GM18505 (cell line): Measurements from ENCODE around the gene TGM1.
A peak's percentile ranks its signal among the peaks of the same experiment; 100 is the strongest.
"Not testable (repeated sequence)": the region's sequence is repeated elsewhere in the genome, so short reads cannot be mapped to it uniquely, and the experiment has no call there.

Experiments used
- ATAC-seq: cut with Tn5 transposase; IDR thresholded peaks from one replicate; pipeline ENCODE4 v1.9.1; 2021; ENCODE audit not compliant: unreplicated experiment
- POLR2A ChIP-seq: IDR thresholded peaks from 4 replicates; pipeline ENCODE4 v1.6.1; 2011; ENCODE audit warnings: borderline replicate concordance; ENCODE audit not compliant: insufficient read depth, insufficient read length; ENCODE audit errors: extremely low read depth

TGM1 gene

GRCh38 chr14:24236689-24237462 is 26.1 kb downstream of the TGM1 start:
- no peak for TF ChIP-seq POLR2A
- ATAC-seq: no peak

DNA sequence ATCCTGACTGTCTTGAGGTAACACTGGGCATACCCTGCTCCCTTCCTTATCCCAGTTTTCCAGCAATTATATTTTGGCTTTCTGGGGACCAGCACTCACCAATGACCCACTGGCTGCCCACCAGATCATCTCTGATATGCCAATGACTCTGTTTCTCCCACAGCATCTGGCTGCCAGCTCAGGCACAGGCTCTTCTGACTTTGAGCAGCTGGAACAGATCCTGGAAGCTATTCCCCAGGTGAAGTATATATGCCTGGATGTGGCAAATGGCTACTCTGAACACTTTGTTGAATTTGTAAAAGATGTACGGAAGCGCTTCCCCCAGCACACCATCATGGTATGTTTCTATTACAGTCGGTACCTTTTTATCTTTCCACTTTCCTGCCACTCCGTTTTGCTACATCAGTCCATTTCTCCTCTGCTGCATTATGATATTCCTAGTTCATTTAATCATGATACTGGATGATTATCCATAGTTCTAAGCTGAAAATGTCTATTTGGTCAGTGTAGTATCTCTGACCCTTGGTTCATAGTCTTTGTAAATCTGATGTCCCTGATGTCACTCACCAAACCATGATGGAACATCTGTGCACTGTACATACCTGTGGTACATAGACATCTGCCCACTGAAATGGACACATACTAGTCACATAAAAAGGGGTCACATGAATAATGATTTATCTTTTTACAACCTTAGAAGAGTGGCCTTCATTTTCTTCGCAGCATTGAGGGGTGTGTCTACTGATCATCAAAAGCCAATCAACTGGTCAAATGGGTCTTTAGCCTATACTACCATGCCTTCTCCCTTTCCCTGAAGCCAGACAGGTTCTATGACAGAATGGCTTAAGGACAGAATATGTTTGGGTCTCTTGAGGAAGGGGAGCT is 26.9 kb downstream of the TGM1 start:
- no peak for TF ChIP-seq POLR2A
- no peak for ATAC-seq

DNA sequence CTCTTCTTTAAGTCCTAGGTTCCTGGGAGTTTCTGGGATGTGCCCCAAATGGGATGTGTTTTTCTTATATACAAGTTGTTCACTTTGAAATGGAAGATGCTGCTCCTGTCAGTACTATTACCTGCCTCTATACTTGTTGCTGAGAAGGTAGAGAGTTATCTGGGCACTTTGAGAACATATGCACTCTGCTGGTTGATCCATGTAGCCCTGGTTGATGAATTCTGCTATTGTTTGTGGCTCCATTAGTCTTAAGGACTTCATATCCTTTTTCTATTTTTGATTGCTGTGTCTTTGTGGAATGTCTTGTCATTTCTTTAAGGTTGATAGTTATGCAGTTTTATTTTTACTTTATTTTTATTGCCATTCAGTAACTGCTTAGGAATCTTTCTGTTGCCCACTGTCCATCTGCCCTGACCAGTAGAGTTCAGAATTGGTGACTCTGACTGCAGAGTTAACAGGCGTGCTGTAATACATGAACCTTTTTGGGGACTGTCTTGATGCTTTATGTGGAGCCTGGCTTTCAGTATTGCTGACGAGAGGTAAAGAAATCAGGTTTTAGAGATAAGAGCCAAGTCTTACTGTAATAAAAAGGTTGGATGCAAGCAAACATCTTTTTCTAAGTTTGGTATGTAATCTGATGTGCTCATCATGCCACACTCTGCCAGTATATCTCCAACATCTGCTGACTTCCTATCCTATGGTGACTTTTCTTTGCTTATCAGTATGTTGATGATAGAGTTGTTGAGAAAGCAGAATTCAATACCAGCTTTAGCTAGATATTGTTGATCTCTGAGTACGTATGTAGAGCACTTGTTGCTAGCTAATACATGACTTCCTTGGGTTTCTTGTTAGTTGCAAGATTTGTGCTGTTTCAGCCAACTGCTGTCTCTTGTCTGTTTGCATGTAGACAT is 28.6 kb downstream of the TGM1 start:
- no peak for ATAC-seq
- peak; percentile 11 for TF ChIP-seq POLR2A

DNA sequence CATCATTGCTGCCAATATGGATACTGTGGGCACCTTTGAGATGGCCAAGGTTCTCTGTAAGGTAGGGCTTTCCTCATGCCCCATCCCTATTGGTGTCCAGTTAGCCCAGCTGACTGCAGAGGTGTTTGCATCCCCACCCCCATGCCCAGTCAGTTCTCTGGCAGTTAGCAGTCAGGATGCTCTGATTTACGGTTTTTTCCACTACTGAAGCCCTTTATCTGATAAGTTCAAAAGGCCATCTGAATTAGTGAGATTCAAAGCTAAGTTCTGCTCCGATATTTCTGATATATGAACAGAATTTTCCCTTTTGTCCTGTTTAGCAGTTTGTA is 29.5 kb downstream of the TGM1 start:
- ATAC-seq: no peak
- TF ChIP-seq POLR2A: no peak

- TF ChIP-seq POLR2A: peak; percentile 46
Measured at GRCh38 chr14:24232645-24233537, 30.1 kb downstream of the TGM1 start, which contains the start of gene GMPR2. Gene GMPR2, plus strand, starts transcription at chr14:24232929. Its CDS starts 325 bp downstream, at chr14:24233254.

GRCh38 chr14:24232121-24232644 is 30.8 kb downstream of the TGM1 start, which contains the start of gene NEDD8:
Gene NEDD8, minus strand, starts transcription at chr14:24232367. Its CDS starts 100 bp downstream, at chr14:24232267.
- peak; percentile 61 for TF ChIP-seq POLR2A
- ATAC-seq: peak; percentile 72

More at GRCh38 chr14:24232645-24233537, 30.1 kb downstream of the TGM1 start, which contains the start of gene GMPR2:
- peak; percentile 54 for ATAC-seq

GRCh38 chr14:24231263-24232120 is 31.5 kb downstream of the TGM1 start:
- ATAC-seq: peak; percentile 4
- no peak for TF ChIP-seq POLR2A

DNA sequence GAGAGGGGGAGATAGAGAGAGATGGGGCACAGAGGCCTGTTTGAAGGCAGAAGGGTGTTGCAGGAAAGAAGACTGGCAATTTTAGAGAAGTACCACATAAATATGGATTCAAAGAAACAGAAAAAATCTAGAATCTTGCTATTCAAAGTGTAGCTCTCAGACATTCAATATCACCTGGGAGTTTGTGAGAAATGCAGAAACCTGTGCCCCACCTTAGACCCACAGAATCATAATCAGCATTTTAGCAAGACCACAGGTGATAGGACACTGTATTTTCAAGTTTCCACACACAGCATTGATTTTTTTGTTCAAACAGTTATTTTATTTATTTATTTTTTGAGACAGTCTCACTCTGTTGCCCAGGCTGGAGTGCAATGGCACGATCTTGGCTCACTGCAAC is 34.1 kb downstream of the TGM1 start:
- no peak for TF ChIP-seq POLR2A
- ATAC-seq: no peak

- TF ChIP-seq POLR2A: no peak
- ATAC-seq: no peak
Measured at GRCh38 chr14:24226473-24226872, 36.5 kb downstream of the TGM1 start.

DNA sequence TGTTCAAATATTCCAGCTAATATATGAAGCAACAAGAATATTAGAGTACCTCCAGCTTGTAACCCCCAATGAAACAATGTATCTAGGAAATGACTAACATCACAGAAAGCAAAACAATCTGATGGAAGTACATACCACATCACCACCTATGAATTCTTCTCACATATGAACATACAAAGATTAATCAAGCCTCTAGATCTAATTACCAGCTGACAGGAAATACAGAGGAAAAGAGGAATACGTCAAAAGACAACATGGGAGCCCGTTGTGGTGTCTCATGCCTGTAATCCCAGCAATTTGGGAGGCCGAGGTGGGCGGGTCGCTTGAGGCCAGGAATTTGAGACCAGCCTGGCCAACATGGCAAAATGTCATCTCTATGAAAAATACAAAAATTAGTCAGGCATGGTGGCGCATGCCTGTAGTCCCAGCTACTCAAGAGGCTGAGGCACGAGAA is 38.3 kb downstream of the TGM1 start:
- no peak for ATAC-seq
- TF ChIP-seq POLR2A: no peak

GRCh38 chr14:24222987-24223386 is 40.0 kb downstream of the TGM1 start:
- not testable (repeated sequence) for ATAC-seq
